Dendritic cell treated with granulocyte-macrophage colony-stimulating factor and Interleukin-4, amounts not matched to agents 40 ng/mL and 50 ng/mL, for 4 days (primary cell): ENCODE results near the gene PEX14.

Source experiments
- H3K27ac Mint-ChIP-seq: one replicate; pipeline ENCODE4 v1.8.0; 2022; ENCODE audit warnings: mild to moderate bottlenecking, mixed read lengths
- H3K27me3 Mint-ChIP-seq: one replicate; pipeline ENCODE4 v1.8.0; 2022; ENCODE audit warnings: mild to moderate bottlenecking, mixed read lengths
- H3K36me3 Mint-ChIP-seq: one replicate; pipeline ENCODE4 v1.8.0; 2022; ENCODE audit warnings: low read depth, mixed read lengths
- H3K4me1 Mint-ChIP-seq: one replicate; pipeline ENCODE4 v1.8.0; 2022; ENCODE audit warnings: low read depth, mixed read lengths
- H3K4me3 Mint-ChIP-seq: one replicate; pipeline ENCODE4 v1.8.0; 2022; ENCODE audit warnings: mild to moderate bottlenecking, moderate library complexity, mixed read lengths
- H3K9me3 Mint-ChIP-seq: one replicate; pipeline ENCODE4 v1.8.0; 2022; ENCODE audit warnings: mixed read lengths
- intact Hi-C: fragments of 100-400 bp; cut with micrococcal nuclease; formaldehyde crosslinking; loops from one replicate; pipeline ENCODE4 v1.15.0; 2022

PEX14 gene

GRCh38 chr1:10616696-10617095 is 141.9 kb downstream of the PEX14 start:
- H3K9me3 Mint-ChIP-seq = no peaks in the 10 kb centered on the region
- H3K4me1 Mint-ChIP-seq = peaks cover 20% of the 10 kb centered on the region
- H3K4me3 Mint-ChIP-seq = no peak overlapping the region
- H3K27ac Mint-ChIP-seq = peak overlapping the region; percentile 28
- H3K36me3 Mint-ChIP-seq = peaks cover 25% of the 10 kb centered on the region
- H3K27me3 Mint-ChIP-seq = no peaks in the 10 kb centered on the region
- intact Hi-C loops = no loop called here

- peaks cover 31% of the 10 kb centered on the region for H3K36me3 Mint-ChIP-seq
- no peaks in the 10 kb centered on the region for H3K9me3 Mint-ChIP-seq
- H3K27ac Mint-ChIP-seq = peak overlapping the region; percentile 28
- no peaks in the 10 kb centered on the region for H3K27me3 Mint-ChIP-seq
- peaks cover 20% of the 10 kb centered on the region for H3K4me1 Mint-ChIP-seq
- intact Hi-C loops = no loop called here
- H3K4me3 Mint-ChIP-seq = no peak overlapping the region
Observed at GRCh38 chr1:10617318-10617717, 142.6 kb downstream of the PEX14 start.

DNA sequence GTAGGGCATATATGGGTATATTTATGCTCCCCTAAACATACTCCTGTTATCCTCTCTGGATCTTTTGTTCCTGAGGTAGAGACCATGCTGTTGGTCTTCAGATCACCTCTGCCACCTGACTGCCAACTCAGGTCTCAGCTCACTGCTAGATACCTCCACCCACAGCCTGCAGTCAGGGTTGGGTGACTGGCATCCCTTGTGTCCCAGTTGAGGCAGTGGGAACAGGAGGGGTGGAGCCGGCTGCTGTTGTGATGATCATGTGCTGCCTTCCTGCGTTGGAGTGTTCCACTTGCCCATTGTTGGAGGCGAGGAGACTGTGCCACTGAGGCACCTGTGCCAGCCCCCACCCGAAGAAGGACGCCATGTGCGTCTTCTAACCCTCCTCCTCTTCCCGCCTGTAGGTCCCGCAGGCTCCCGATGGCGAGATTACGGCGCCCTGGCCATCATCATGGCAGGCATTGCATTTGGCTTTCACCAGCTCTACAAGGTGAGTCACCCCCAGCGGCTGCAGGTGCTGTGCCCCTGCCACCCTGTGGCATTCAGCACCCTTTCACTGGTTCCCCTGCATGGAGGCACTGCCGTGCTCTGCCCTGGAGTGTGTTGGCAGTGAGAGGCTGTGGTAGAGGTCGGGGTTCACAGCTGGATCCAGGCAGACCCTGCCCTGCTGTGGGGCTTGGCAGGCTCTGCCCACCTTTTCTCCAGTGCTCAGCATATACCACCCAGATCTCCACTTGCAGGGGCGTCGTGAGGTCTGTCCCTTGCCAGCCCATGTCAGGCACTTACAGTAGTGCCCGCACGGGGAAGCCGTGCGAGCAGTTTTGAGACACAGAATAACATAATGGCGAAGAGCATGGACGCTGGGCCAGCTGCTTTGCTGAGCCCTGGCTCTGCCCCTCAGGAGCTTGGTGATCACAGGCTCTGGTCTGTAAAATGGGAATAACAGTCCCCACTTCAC is 143.5 kb downstream of the PEX14 start:
- no peak overlapping the region for H3K4me3 Mint-ChIP-seq
- H3K9me3 Mint-ChIP-seq = no peaks in the 10 kb centered on the region
- H3K27ac Mint-ChIP-seq = no peak overlapping the region
- H3K27me3 Mint-ChIP-seq = no peaks in the 10 kb centered on the region
- H3K36me3 Mint-ChIP-seq = peaks cover 33% of the 10 kb centered on the region
- peaks cover 20% of the 10 kb centered on the region for H3K4me1 Mint-ChIP-seq
- intact Hi-C loops = no loop called here

- intact Hi-C loops = no loop called here
- Mint-ChIP-seq H3K4me1 (peaks cover 1% of the 10 kb centered on the region), H3K36me3 (peaks cover 51% of the 10 kb centered on the region), H3K27me3 (no peaks in the 10 kb centered on the region), H3K4me3 (no peak overlapping the region), H3K9me3 (no peaks in the 10 kb centered on the region), H3K27ac (no peak overlapping the region)
Observed at GRCh38 chr1:10620776-10621175, 146.0 kb downstream of the PEX14 start.

GRCh38 chr1:10621906-10622305 is 147.2 kb downstream of the PEX14 start:
- H3K36me3 Mint-ChIP-seq = peaks cover 48% of the 10 kb centered on the region
- no peaks in the 10 kb centered on the region for H3K9me3 Mint-ChIP-seq
- H3K4me1 Mint-ChIP-seq = no peaks in the 10 kb centered on the region
- H3K27ac Mint-ChIP-seq = no peak overlapping the region
- H3K4me3 Mint-ChIP-seq = no peak overlapping the region
- intact Hi-C loops = no loop called here
- no peaks in the 10 kb centered on the region for H3K27me3 Mint-ChIP-seq

GRCh38 chr1:10622910-10623685 is 148.3 kb downstream of the PEX14 start:
- Mint-ChIP-seq H3K36me3 (peaks cover 48% of the 10 kb centered on the region), H3K9me3 (no peaks in the 10 kb centered on the region), H3K4me1 (no peaks in the 10 kb centered on the region), H3K27me3 (no peaks in the 10 kb centered on the region), H3K27ac (no peak overlapping the region), H3K4me3 (no peak overlapping the region)
- intact Hi-C loops = no loop called here

DNA sequence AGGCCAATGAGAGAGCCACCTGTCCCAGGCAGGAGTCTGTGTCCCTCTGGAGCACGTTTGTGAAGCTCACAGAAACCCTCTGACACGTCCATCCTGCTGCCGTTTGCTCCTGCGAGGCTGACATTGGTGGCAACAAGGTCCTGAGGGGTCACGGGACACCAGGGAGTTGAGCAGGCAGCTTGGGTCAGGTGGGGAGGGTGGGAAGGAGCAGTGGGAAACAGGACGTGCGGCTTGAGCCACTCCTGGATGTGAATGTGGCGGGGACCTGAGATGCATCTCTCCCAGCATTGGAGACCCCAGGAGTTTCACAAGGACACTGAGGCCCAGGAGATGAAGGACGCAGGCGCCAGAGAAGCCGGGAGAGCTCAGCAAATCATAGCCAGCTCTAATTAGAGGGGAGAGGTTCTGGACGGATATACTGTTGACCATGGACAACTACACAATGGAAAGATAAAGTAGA is 149.0 kb downstream of the PEX14 start:
- no peak overlapping the region for H3K27ac Mint-ChIP-seq

GRCh38 chr1:10624256-10625050 is 149.7 kb downstream of the PEX14 start:
- no peak overlapping the region for H3K27ac Mint-ChIP-seq
- H3K4me1 Mint-ChIP-seq = no peaks in the 10 kb centered on the region
- intact Hi-C loops = no loop called here
- peaks cover 47% of the 10 kb centered on the region for H3K36me3 Mint-ChIP-seq
- H3K4me3 Mint-ChIP-seq = no peak overlapping the region
- H3K27me3 Mint-ChIP-seq = no peaks in the 10 kb centered on the region
- H3K9me3 Mint-ChIP-seq = no peaks in the 10 kb centered on the region

More for the DNA sequence above, 149.0 kb downstream of the PEX14 start:
- no peak overlapping the region for H3K4me3 Mint-ChIP-seq
- intact Hi-C loops = no loop called here
- H3K27me3 Mint-ChIP-seq = no peaks in the 10 kb centered on the region
- H3K36me3 Mint-ChIP-seq = peaks cover 42% of the 10 kb centered on the region
- H3K4me1 Mint-ChIP-seq = no peaks in the 10 kb centered on the region
- H3K9me3 Mint-ChIP-seq = no peaks in the 10 kb centered on the region

DNA sequence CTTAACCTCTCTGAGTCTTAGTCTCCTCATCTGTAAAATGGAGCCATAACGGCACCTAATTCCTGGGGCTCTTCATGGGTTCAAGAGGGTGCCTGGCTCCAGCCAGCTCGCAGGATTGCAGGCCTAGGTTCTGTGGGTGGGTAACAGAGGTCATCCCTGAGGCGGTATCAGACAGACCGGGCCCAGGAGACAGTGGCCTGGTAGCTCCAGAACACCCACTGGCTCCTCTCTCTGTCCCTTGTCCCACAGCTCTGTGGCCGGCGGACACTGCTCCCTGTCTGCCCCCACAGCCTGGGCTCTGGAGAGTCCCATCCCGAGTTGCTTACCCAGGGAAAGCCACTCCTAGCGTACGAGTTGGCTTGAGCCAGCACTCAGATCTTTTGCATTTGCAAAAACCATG is 150.3 kb downstream of the PEX14 start:
- H3K4me1 Mint-ChIP-seq = no peaks in the 10 kb centered on the region
- no peak overlapping the region for H3K4me3 Mint-ChIP-seq
- no peak overlapping the region for H3K27ac Mint-ChIP-seq
- peaks cover 53% of the 10 kb centered on the region for H3K36me3 Mint-ChIP-seq
- H3K27me3 Mint-ChIP-seq = no peaks in the 10 kb centered on the region
- H3K9me3 Mint-ChIP-seq = no peaks in the 10 kb centered on the region
- intact Hi-C loops = no loop called here

- Mint-ChIP-seq H3K27me3 (no peaks in the 10 kb centered on the region), H3K9me3 (no peaks in the 10 kb centered on the region), H3K4me3 (no peak overlapping the region), H3K36me3 (peaks cover 58% of the 10 kb centered on the region), H3K4me1 (no peaks in the 10 kb centered on the region), H3K27ac (no peak overlapping the region)
- intact Hi-C loops = no loop called here
Observed at GRCh38 chr1:10625554-10625953, 150.8 kb downstream of the PEX14 start.

- peaks cover 65% of the 10 kb centered on the region for H3K36me3 Mint-ChIP-seq
- H3K9me3 Mint-ChIP-seq = no peaks in the 10 kb centered on the region
- intact Hi-C loops = no loop called here
- no peak overlapping the region for H3K4me3 Mint-ChIP-seq
- H3K27me3 Mint-ChIP-seq = no peaks in the 10 kb centered on the region
- no peak overlapping the region for H3K27ac Mint-ChIP-seq
- H3K4me1 Mint-ChIP-seq = no peaks in the 10 kb centered on the region
Observed at GRCh38 chr1:10626131-10626731, 151.5 kb downstream of the PEX14 start.

- intact Hi-C loops = no loop called here
- no peaks in the 10 kb centered on the region for H3K27me3 Mint-ChIP-seq
- no peak overlapping the region for H3K4me3 Mint-ChIP-seq
- peaks cover 69% of the 10 kb centered on the region for H3K36me3 Mint-ChIP-seq
- H3K27ac Mint-ChIP-seq = no peak overlapping the region
- H3K9me3 Mint-ChIP-seq = no peaks in the 10 kb centered on the region
- H3K4me1 Mint-ChIP-seq = no peaks in the 10 kb centered on the region
Observed at GRCh38 chr1:10626791-10627410, 152.2 kb downstream of the PEX14 start.

GRCh38 chr1:10628685-10629084 is 153.9 kb downstream of the PEX14 start:
- H3K4me3 Mint-ChIP-seq = no peak overlapping the region
- H3K4me1 Mint-ChIP-seq = no peaks in the 10 kb centered on the region
- peaks cover 66% of the 10 kb centered on the region for H3K36me3 Mint-ChIP-seq
- no peaks in the 10 kb centered on the region for H3K27me3 Mint-ChIP-seq
- intact Hi-C loops = no loop called here
- H3K27ac Mint-ChIP-seq = no peak overlapping the region
- H3K9me3 Mint-ChIP-seq = no peaks in the 10 kb centered on the region
